ENCODE results near the gene SPEG.

DNA sequence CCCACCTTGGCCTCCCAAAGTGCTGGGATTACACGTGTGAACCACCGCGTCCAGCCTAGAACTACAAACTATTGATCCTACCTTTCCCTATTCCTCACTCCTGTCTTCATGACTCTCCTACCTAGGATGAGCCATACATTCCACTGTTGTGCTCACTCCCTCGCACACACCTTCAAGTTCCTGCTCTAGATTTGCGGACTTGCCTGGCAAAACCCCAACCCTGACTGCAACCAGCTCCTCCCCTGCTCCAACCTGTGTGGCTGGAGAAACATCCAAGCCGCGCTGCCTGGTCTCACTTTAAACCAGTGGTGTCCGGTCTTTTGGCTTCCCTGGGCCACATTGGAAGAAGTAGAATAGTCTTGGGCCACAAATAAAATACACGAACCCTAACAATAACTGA lies 41.9 kb upstream of the SPEG start:
- TF ChIP-seq JUND (IDR thresholded peaks at IDR 0.05) (no peak), SIN3A (IDR thresholded peaks at IDR 0.05; ENCODE audit: low read depth) (no peak), POLR2A (IDR thresholded peaks at IDR 0.05; ENCODE audit: borderline replicate concordance, extremely low read depth, insufficient read depth, insufficient read length) (no peak), TCF7L2 (IDR thresholded peaks at IDR 0.05; ENCODE audit: borderline replicate concordance, extremely low read depth, insufficient read depth, insufficient read length) (no peak), POLR2AphosphoS5 (IDR thresholded peaks at IDR 0.05; ENCODE audit: low read depth, low read length) (no peak)
- TF ChIP-seq, protein P1, sequence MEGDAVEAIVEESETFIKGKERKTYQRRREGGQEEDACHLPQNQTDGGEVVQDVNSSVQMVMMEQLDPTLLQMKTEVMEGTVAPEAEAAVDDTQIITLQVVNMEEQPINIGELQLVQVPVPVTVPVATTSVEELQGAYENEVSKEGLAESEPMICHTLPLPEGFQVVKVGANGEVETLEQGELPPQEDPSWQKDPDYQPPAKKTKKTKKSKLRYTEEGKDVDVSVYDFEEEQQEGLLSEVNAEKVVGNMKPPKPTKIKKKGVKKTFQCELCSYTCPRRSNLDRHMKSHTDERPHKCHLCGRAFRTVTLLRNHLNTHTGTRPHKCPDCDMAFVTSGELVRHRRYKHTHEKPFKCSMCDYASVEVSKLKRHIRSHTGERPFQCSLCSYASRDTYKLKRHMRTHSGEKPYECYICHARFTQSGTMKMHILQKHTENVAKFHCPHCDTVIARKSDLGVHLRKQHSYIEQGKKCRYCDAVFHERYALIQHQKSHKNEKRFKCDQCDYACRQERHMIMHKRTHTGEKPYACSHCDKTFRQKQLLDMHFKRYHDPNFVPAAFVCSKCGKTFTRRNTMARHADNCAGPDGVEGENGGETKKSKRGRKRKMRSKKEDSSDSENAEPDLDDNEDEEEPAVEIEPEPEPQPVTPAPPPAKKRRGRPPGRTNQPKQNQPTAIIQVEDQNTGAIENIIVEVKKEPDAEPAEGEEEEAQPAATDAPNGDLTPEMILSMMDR (IDR thresholded peaks at IDR 0.05 in 2 of 3, conservative IDR thresholded peaks at IDR 0.05 in 1 of 3; ENCODE audit: borderline replicate concordance in 1 of 3, insufficient read depth in 1 of 3, low read depth in 2 of 3, low read length in 2 of 3): no peak
